GM23338 (cell line): Measurements from ENCODE around the gene ABCA4. TPM values are rescaled to one million over a fixed set of nuclear protein-coding genes. Genes with fewer than 3 reads are reported as not detected.

ENCODE experiments used
- ATAC-seq: fragments of 200-7000 bp; cut with Tn5 transposase; 3 replicates; pipeline ENCODE4 v1.9.1; 2020
- DNase-seq: peaks from one replicate; pipeline ENCODE4 v3.0.0-alpha.2; 2015; ENCODE audit warnings: low spot score
- H2AFZ ChIP-seq: fragments of 200-600 bp; sonication (generic); 2 replicates; pipeline ENCODE4 v1.8.0; 2016; ENCODE audit warnings: antibody characterized with exemption, mild to moderate bottlenecking, moderate library complexity
- H3F3A ChIP-seq: fragments of 200-600 bp; sonication (generic); replicated peaks from 2 replicates; pipeline ENCODE4 v1.8.0; 2017; ENCODE audit warnings: antibody characterized with exemption, mixed run types, low read depth
- H3K27ac ChIP-seq: fragments of 200-600 bp; sonication (generic); 2 replicates; pipeline ENCODE4 v1.6.1; 2016; ENCODE audit warnings: low read depth
- H3K27me3 ChIP-seq: fragments of 200-600 bp; sonication (generic); 2 replicates; pipeline ENCODE4 v1.8.0; 2016; ENCODE audit warnings: mild to moderate bottlenecking, mixed run types, moderate library complexity; ENCODE audit not compliant: insufficient read depth
- H3K36me3 ChIP-seq: fragments of 200-600 bp; sonication (generic); 2 replicates; pipeline ENCODE4 v1.8.0; 2016; ENCODE audit warnings: mild to moderate bottlenecking; ENCODE audit not compliant: insufficient read depth
- H3K4me1 ChIP-seq: fragments of 200-600 bp; sonication (generic); 2 replicates; pipeline ENCODE4 v1.8.0; 2016; ENCODE audit warnings: mild to moderate bottlenecking, moderate library complexity; ENCODE audit not compliant: insufficient read depth
- H3K4me2 ChIP-seq: fragments of 200-600 bp; sonication (generic); 2 replicates; pipeline ENCODE4 v1.7.1; 2017; ENCODE audit warnings: mixed run types
- H3K4me3 ChIP-seq: fragments of 200-600 bp; sonication (generic); 2 replicates; pipeline ENCODE4 v1.6.1; 2016; ENCODE audit warnings: mixed run types
- H3K79me2 ChIP-seq: fragments of 200-600 bp; sonication (generic); replicated peaks from 2 replicates; pipeline ENCODE4 v1.8.0; 2017; ENCODE audit warnings: mild to moderate bottlenecking; ENCODE audit not compliant: insufficient read depth
- H3K9me2 ChIP-seq: fragments of 200-600 bp; sonication (generic); 2 replicates; pipeline ENCODE4 v1.8.0; 2017; ENCODE audit not compliant: insufficient read depth
- H4K20me1 ChIP-seq: fragments of 200-600 bp; sonication (generic); replicated peaks from 2 replicates; pipeline ENCODE4 v1.8.0; 2017; ENCODE audit warnings: mild to moderate bottlenecking; ENCODE audit not compliant: insufficient read depth
- H3K27ac Mint-ChIP-seq: 2 replicates; pipeline ENCODE4 v1.8.0; 2020; ENCODE audit warnings: inconsistent platforms, mild to moderate bottlenecking, moderate library complexity, mixed read lengths
- H3K27me3 Mint-ChIP-seq: 3 replicates; pipeline ENCODE4 v1.8.0; 2022; ENCODE audit warnings: low read depth, mild to moderate bottlenecking, moderate library complexity, mixed read lengths, inconsistent platforms; ENCODE audit not compliant: insufficient read depth, poor library complexity
- H3K36me3 Mint-ChIP-seq: 3 replicates; pipeline ENCODE4 v1.8.0; 2021; ENCODE audit warnings: low read depth, mild to moderate bottlenecking, inconsistent platforms, moderate library complexity, mixed read lengths
- H3K4me1 Mint-ChIP-seq: 3 replicates; pipeline ENCODE4 v1.8.0; 2020; ENCODE audit warnings: mild to moderate bottlenecking, inconsistent platforms, mixed read lengths
- H3K4me3 Mint-ChIP-seq: 3 replicates; pipeline ENCODE4 v1.8.0; 2021; ENCODE audit warnings: moderate library complexity, mild to moderate bottlenecking, inconsistent platforms, mixed read lengths
- H3K9me3 Mint-ChIP-seq: 3 replicates; pipeline ENCODE4 v1.8.0; 2020; ENCODE audit warnings: moderate library complexity, mild to moderate bottlenecking, inconsistent platforms, mixed read lengths
- CREB1 ChIP-seq: fragments of 250-450 bp; sonication (Bioruptor Pico); IDR thresholded peaks from 2 replicates; pipeline ENCODE4 v1.5.0; 2020; ENCODE audit warnings: low read depth, mild to moderate bottlenecking, moderate library complexity
- CTCF ChIP-seq, 2 experiments: fragments of 200-600 bp in 1 of 2; sonication (generic) in 1 of 2; conservative IDR thresholded peaks; 2 replicates each; pipeline versions ENCODE4 v1.5.1 to v1.6.1; 2016 to 2017; ENCODE audit warnings: antibody characterized with exemption in 2 of 2, low read depth in 2 of 2, mild to moderate bottlenecking in 2 of 2, moderate library complexity in 1 of 2
- ETS1 ChIP-seq: IDR thresholded peaks from 2 replicates; pipeline ENCODE4 v1.6.1; 2016; ENCODE audit warnings: antibody characterized with exemption
- EZH2 ChIP-seq: fragments of 200-600 bp; sonication (generic); IDR thresholded peaks from one replicate; pipeline ENCODE4 v1.8.0; 2017; ENCODE audit warnings: antibody characterized with exemption, mild to moderate bottlenecking, low read depth; ENCODE audit not compliant: unreplicated experiment
- EZH2phosphoT487 ChIP-seq: fragments of 200-600 bp; sonication (generic); IDR thresholded peaks from one replicate; pipeline ENCODE4 v1.8.1; 2018; ENCODE audit warnings: antibody characterized with exemption; ENCODE audit not compliant: unreplicated experiment
- JUNB ChIP-seq: IDR thresholded peaks from one replicate; pipeline ENCODE4 v1.6.1; 2016; ENCODE audit warnings: antibody characterized with exemption; ENCODE audit not compliant: unreplicated experiment
- NANOG ChIP-seq: IDR thresholded peaks from 2 replicates; pipeline ENCODE4 v1.6.1; 2016; ENCODE audit warnings: antibody characterized with exemption, borderline replicate concordance
- POLR2AphosphoS5 ChIP-seq: IDR thresholded peaks from 2 replicates; pipeline ENCODE4 v1.6.1; 2016; ENCODE audit warnings: antibody characterized with exemption, low read depth
- REST ChIP-seq: IDR thresholded peaks from one replicate; pipeline ENCODE4 v1.6.1; 2018; ENCODE audit warnings: antibody characterized with exemption; ENCODE audit not compliant: unreplicated experiment
- STAT1 ChIP-seq: IDR thresholded peaks from one replicate; pipeline ENCODE4 v1.6.1; 2016; ENCODE audit warnings: antibody characterized with exemption; ENCODE audit not compliant: unreplicated experiment
- ZNF114 ChIP-seq: fragments of 250-450 bp; sonication (Bioruptor Pico); IDR thresholded peaks from 2 replicates; pipeline ENCODE4 v1.5.0; 2020; ENCODE audit warnings: mild to moderate bottlenecking, moderate library complexity
- ZNF331 ChIP-seq: fragments of 250-450 bp; sonication (Bioruptor Pico); IDR thresholded peaks from 2 replicates; pipeline ENCODE4 v1.5.0; 2020; ENCODE audit warnings: low read depth, mild to moderate bottlenecking, moderate library complexity
- polyA plus RNA-seq: library from polyadenylated mRNA; unstranded; fragments of >200 nt; fragmentation: Nextera tagmentation; extraction: Ambion mirVana; gene quantifications from 2 replicates; pipeline ENCODE4 v1.2.1, GENCODE V29; 2016
- total RNA-seq: library from RNA; depleted of rRNA; stranded (reverse); fragments of >200 nt; shearing (Covaris generic); gene quantifications from 2 replicates; pipeline ENCODE4 v1.2.3, GENCODE V29; 2014
- TF ChIP-seq, protein P1 (sequence below): fragments of 250-450 bp; sonication (Bioruptor Pico); IDR thresholded peaks from 2 replicates; pipeline ENCODE4 v1.5.0; 2020; ENCODE audit warnings: mild to moderate bottlenecking, moderate library complexity

ABCA4 gene
- total and polyA plus RNA-seq, 2 experiments from 2014 or later: not detected

DNA sequence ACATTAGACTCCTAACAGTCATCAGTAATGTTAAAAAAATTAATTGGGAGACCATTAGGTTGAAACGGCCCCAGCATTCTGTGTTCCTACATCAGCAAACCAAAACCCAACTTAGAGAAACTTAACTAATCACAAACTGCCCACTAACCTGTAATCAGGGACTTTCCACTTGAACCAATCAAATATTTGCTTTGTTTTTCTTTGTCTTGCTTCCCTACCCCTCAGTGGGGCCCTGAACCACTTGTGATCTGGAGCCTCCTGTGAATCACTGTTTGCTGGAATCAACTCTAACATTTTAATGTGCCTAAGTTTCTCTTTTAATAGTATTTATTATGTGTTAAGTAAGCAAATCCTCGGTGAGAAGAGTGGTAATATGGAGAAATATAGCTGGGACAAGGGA is 64.0 kb downstream of the ABCA4 start:
- no peaks in the 10 kb centered on the region for H4K20me1 ChIP-seq
- no peak for ATAC-seq
- H3K36me3 ChIP-seq: no peaks in the 10 kb centered on the region
- H3K36me3 Mint-ChIP-seq: no peaks in the 10 kb centered on the region
- no peak overlapping the region for H3K27ac ChIP-seq
- no peak overlapping the region for H3K4me2 ChIP-seq
- no peak overlapping the region for H3K4me3 Mint-ChIP-seq
- peaks cover 14% of the 10 kb centered on the region; the same call in 1 of the 2 replicates for H3K4me1 ChIP-seq
- H3K4me1 Mint-ChIP-seq: peaks cover 19% of the 10 kb centered on the region
- no peaks in the 10 kb centered on the region for H3K79me2 ChIP-seq
- H3K9me3 Mint-ChIP-seq: no peaks in the 10 kb centered on the region
- H3K4me3 ChIP-seq: no peak overlapping the region
- no peak for DNase-seq
- TF ChIP-seq CREB1 (CRISPR knock-in tag) (no peak), STAT1 (no peak), ZNF331 (CRISPR knock-in tag) (no peak), EZH2phosphoT487 (no peak), ZNF114 (CRISPR knock-in tag) (no peak), JUNB (no peak), ETS1 (no peak), REST (no peak), EZH2 (no peak), POLR2AphosphoS5 (no peak), NANOG (no peak), CTCF (conservative IDR thresholded peaks at IDR 0.05; ENCODE audit: low read depth in 2 of 2) (no peak)
- TF ChIP-seq, protein P1, sequence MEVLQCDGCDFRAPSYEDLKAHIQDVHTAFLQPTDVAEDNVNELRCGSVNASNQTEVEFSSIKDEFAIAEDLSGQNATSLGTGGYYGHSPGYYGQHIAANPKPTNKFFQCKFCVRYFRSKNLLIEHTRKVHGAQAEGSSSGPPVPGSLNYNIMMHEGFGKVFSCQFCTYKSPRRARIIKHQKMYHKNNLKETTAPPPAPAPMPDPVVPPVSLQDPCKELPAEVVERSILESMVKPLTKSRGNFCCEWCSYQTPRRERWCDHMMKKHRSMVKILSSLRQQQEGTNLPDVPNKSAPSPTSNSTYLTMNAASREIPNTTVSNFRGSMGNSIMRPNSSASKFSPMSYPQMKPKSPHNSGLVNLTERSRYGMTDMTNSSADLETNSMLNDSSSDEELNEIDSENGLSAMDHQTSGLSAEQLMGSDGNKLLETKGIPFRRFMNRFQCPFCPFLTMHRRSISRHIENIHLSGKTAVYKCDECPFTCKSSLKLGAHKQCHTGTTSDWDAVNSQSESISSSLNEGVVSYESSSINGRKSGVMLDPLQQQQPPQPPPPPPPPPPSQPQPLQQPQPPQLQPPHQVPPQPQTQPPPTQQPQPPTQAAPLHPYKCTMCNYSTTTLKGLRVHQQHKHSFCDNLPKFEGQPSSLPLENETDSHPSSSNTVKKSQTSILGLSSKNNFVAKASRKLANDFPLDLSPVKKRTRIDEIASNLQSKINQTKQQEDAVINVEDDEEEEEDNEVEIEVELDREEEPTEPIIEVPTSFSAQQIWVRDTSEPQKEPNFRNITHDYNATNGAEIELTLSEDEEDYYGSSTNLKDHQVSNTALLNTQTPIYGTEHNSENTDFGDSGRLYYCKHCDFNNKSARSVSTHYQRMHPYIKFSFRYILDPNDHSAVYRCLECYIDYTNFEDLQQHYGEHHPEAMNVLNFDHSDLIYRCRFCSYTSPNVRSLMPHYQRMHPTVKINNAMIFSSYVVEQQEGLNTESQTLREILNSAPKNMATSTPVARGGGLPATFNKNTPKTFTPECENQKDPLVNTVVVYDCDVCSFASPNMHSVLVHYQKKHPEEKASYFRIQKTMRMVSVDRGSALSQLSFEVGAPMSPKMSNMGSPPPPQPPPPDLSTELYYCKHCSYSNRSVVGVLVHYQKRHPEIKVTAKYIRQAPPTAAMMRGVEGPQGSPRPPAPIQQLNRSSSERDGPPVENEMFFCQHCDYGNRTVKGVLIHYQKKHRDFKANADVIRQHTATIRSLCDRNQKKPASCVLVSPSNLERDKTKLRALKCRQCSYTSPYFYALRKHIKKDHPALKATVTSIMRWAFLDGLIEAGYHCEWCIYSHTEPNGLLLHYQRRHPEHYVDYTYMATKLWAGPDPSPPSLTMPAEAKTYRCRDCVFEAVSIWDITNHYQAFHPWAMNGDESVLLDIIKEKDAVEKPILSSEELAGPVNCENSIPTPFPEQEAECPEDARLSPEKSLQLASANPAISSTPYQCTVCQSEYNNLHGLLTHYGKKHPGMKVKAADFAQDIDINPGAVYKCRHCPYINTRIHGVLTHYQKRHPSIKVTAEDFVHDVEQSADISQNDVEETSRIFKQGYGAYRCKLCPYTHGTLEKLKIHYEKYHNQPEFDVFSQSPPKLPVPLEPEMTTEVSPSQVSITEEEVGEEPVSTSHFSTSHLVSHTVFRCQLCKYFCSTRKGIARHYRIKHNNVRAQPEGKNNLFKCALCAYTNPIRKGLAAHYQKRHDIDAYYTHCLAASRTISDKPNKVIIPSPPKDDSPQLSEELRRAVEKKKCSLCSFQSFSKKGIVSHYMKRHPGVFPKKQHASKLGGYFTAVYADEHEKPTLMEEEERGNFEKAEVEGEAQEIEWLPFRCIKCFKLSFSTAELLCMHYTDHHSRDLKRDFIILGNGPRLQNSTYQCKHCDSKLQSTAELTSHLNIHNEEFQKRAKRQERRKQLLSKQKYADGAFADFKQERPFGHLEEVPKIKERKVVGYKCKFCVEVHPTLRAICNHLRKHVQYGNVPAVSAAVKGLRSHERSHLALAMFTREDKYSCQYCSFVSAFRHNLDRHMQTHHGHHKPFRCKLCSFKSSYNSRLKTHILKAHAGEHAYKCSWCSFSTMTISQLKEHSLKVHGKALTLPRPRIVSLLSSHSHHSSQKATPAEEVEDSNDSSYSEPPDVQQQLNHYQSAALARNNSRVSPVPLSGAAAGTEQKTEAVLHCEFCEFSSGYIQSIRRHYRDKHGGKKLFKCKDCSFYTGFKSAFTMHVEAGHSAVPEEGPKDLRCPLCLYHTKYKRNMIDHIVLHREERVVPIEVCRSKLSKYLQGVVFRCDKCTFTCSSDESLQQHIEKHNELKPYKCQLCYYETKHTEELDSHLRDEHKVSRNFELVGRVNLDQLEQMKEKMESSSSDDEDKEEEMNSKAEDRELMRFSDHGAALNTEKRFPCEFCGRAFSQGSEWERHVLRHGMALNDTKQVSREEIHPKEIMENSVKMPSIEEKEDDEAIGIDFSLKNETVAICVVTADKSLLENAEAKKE (CRISPR knock-in tag): no peak
- peaks cover 14% of the 10 kb centered on the region for H3K27me3 Mint-ChIP-seq
- no peaks in the 10 kb centered on the region for H3K27me3 ChIP-seq
- no peak overlapping the region for H3K27ac Mint-ChIP-seq
- H3F3A ChIP-seq: no peaks in the 10 kb centered on the region
- no peaks in the 10 kb centered on the region for H3K9me2 ChIP-seq
- H2AFZ ChIP-seq: no peak overlapping the region
